GM12892 (cell line): ENCODE results near the gene LIN9.

Experiments
- POLR2A ChIP-seq: IDR thresholded peaks from 2 replicates; pipeline ENCODE4 v1.6.1; 2011; ENCODE audit warnings: low read depth, low read length, control low read depth
- POLR2AphosphoS5 ChIP-seq: IDR thresholded peaks from 2 replicates; pipeline ENCODE4 v1.6.1; 2011; ENCODE audit warnings: low read depth, low read length, control low read depth
- TAF1 ChIP-seq: IDR thresholded peaks from 2 replicates; pipeline ENCODE4 v1.6.1; 2011; ENCODE audit warnings: low read depth, mild to moderate bottlenecking, control low read depth, low read length, borderline replicate concordance

DNA sequence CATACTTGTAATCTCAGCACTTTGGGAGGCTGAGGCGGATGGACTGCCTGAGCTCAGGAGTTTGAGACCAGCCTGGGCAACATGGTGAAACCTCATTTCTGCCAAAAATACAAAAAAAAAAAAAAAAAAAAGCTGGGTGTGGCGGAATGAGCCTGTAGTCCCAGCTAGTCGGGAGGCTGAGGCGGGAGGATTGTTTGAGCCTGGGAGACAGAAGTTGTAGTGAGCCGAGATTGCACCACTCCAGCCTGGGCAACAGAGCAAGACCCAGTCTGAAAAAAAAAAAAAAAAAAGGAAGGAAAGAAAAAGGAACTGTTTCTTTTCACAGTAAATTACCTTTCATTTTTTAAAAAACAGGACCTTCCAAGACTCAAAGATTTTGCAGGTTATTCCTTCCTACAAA, 29.5 kb downstream of the LIN9 start:
- TF ChIP-seq POLR2AphosphoS5 = no peak
- TF ChIP-seq POLR2A = no peak
- TF ChIP-seq TAF1 = no peak
